Neural cell (in vitro differentiated cells): Measurements from ENCODE around the gene TAPBPL. TPM values are rescaled to one million over a fixed set of nuclear protein-coding genes. Genes with fewer than 3 reads are reported as not detected.
"Not testable (repeated sequence)": the region's sequence is repeated elsewhere in the genome, so short reads cannot be mapped to it uniquely, and the experiment has no call there.

Source experiments
- H2AFZ ChIP-seq: fragments of 200-600, 300-800 bp; sonication (generic), shearing (Covaris generic); 2 replicates; pipeline ENCODE4 v1.6.0; 2014; ENCODE audit warnings: low read depth, mild to moderate bottlenecking, antibody characterized with exemption, low read length, moderate library complexity
- H3F3A ChIP-seq: fragments of 200-600 bp; shearing (Covaris generic); 2 replicates; pipeline ENCODE4 v1.6.1; 2016; ENCODE audit warnings: mild to moderate bottlenecking, moderate library complexity, mixed read lengths, antibody characterized with exemption, low read length; ENCODE audit not compliant: insufficient read depth, poor library complexity, severe bottlenecking
- H3K27ac ChIP-seq: fragments of 200-600, 300-800 bp; sonication (generic), shearing (Covaris generic); 2 replicates; pipeline ENCODE4 v1.5.1; 2014; ENCODE audit warnings: mild to moderate bottlenecking, low read length, moderate library complexity
- H3K27me3 ChIP-seq: fragments of 300-800, 200-600 bp; sonication (generic), shearing (Covaris generic); 2 replicates; pipeline ENCODE4 v1.6.0; 2014; ENCODE audit warnings: mild to moderate bottlenecking, low read depth, low read length, moderate library complexity; ENCODE audit not compliant: insufficient read depth
- H3K36me3 ChIP-seq: fragments of 300-800, 200-600 bp; sonication (generic), shearing (Covaris generic); 2 replicates; pipeline ENCODE4 v1.5.1; 2014; ENCODE audit warnings: mild to moderate bottlenecking, antibody characterized with exemption, low read length, moderate library complexity; ENCODE audit not compliant: insufficient read depth
- H3K4me2 ChIP-seq: fragments of 300-800, 200-600 bp; sonication (generic), shearing (Covaris generic); 2 replicates; pipeline ENCODE4 v1.6.0; 2014; ENCODE audit warnings: mild to moderate bottlenecking, low read length
- H3K4me3 ChIP-seq: fragments of 300-800, 200-600 bp; sonication (generic), shearing (Covaris generic); 2 replicates; pipeline ENCODE4 v1.5.1; 2014; ENCODE audit warnings: mild to moderate bottlenecking, low read length, moderate library complexity
- H3K79me2 ChIP-seq: fragments of 200-600 bp; shearing (Covaris generic); replicated peaks from 2 replicates; pipeline ENCODE4 v1.6.0; 2014; ENCODE audit warnings: mild to moderate bottlenecking, low read length, moderate library complexity; ENCODE audit not compliant: insufficient read depth
- H3K9ac ChIP-seq: fragments of 300-800, 200-600 bp; sonication (generic), shearing (Covaris generic); 2 replicates; pipeline ENCODE4 v1.6.1; 2016; ENCODE audit warnings: mild to moderate bottlenecking, low read length, mixed read lengths
- H3K9me2 ChIP-seq: fragments of 200-600 bp; shearing (Covaris generic); 2 replicates; pipeline ENCODE4 v1.6.1; 2016; ENCODE audit warnings: mild to moderate bottlenecking, low read length, mixed read lengths; ENCODE audit not compliant: insufficient read depth
- H3K9me3 ChIP-seq: fragments of 200-600, 300-800 bp; sonication (generic), shearing (Covaris generic); 2 replicates; pipeline ENCODE4 v1.6.1; 2016; ENCODE audit warnings: mild to moderate bottlenecking, mixed run types, low read length, moderate library complexity, mixed read lengths
- H4K20me1 ChIP-seq: fragments of 200-600 bp; shearing (Covaris generic); 2 replicates; pipeline ENCODE4 v1.6.1; 2016; ENCODE audit warnings: mild to moderate bottlenecking, mixed run types; ENCODE audit not compliant: insufficient read depth
- EP300 ChIP-seq: fragments of 450-650 bp; conservative IDR thresholded peaks from 2 replicates; pipeline ENCODE4 v1.6.1; 2014; ENCODE audit warnings: antibody characterized with exemption, mild to moderate bottlenecking, moderate library complexity; ENCODE audit not compliant: poor library complexity, severe bottlenecking
- EZH2 ChIP-seq: fragments of 200-600, 300-800 bp; shearing (Covaris generic), sonication (generic); IDR thresholded peaks from 2 replicates; pipeline ENCODE4 v1.6.1; 2014; ENCODE audit warnings: antibody characterized with exemption, low read length, borderline replicate concordance, mild to moderate bottlenecking; ENCODE audit not compliant: insufficient read depth, poor library complexity, severe bottlenecking
- MXI1 ChIP-seq: fragments of 450-650 bp; conservative IDR thresholded peaks from 2 replicates; pipeline ENCODE4 v1.6.1; 2014; ENCODE audit warnings: antibody characterized with exemption, mild to moderate bottlenecking; ENCODE audit not compliant: poor library complexity, severe bottlenecking
- POLR2AphosphoS5 ChIP-seq: IDR thresholded peaks from 2 replicates; pipeline ENCODE4 v1.6.1; 2012
- SMC3 ChIP-seq: fragments of 450-650 bp; conservative IDR thresholded peaks from 2 replicates; pipeline ENCODE4 v1.6.1; 2014; ENCODE audit warnings: antibody characterized with exemption, mild to moderate bottlenecking, moderate library complexity; ENCODE audit not compliant: poor library complexity
- TAF1 ChIP-seq: IDR thresholded peaks from 2 replicates; pipeline ENCODE4 v1.6.1; 2012; ENCODE audit warnings: low read depth
- polyA plus RNA-seq: library from polyadenylated mRNA; depleted of rRNA; stranded (reverse); fragments of >200 nt; gene quantifications from 2 replicates; pipeline ENCODE4 v1.2.3, GENCODE V29; 2014
- TF ChIP-seq, protein P1 (sequence below): fragments of 450-650 bp; IDR thresholded peaks from 2 replicates; pipeline ENCODE4 v1.5.1; 2014; ENCODE audit warnings: antibody characterized with exemption, mild to moderate bottlenecking, moderate library complexity; ENCODE audit not compliant: poor library complexity, severe bottlenecking
- TF ChIP-seq, protein P2 (sequence below): IDR thresholded peaks from 2 replicates; pipeline ENCODE4 v1.6.1; 2012; ENCODE audit warnings: borderline replicate concordance

Gene TAPBPL
- polyA plus RNA-seq, 1 donor from 2014 or later, result not detected

GRCh38 chr12:6490673-6491072, 38.8 kb downstream of the TAPBPL start:
- not testable (repeated sequence) for H3K27ac ChIP-seq, H3K9ac ChIP-seq, H3K4me2 ChIP-seq, H3F3A ChIP-seq, H3K27me3 ChIP-seq, H2AFZ ChIP-seq, H3K9me2 ChIP-seq, H3K4me3 ChIP-seq, H4K20me1 ChIP-seq, H3K9me3 ChIP-seq, H3K36me3 ChIP-seq
- peaks cover 22% of the 10 kb centered on the region for H3K79me2 ChIP-seq

- peaks cover 32% of the 10 kb centered on the region for H3K79me2 ChIP-seq
- peak within 1 kb of the TSS; percentile 69 for H3K9ac ChIP-seq
- H3K27ac ChIP-seq, result peak within 1 kb of the TSS; percentile 84
- TF ChIP-seq POLR2AphosphoS5 (peak; percentile 94), TAF1 (peak; percentile 79), SMC3 (no peak), MXI1 (peak; percentile 76)
- TF ChIP-seq, protein P1, sequence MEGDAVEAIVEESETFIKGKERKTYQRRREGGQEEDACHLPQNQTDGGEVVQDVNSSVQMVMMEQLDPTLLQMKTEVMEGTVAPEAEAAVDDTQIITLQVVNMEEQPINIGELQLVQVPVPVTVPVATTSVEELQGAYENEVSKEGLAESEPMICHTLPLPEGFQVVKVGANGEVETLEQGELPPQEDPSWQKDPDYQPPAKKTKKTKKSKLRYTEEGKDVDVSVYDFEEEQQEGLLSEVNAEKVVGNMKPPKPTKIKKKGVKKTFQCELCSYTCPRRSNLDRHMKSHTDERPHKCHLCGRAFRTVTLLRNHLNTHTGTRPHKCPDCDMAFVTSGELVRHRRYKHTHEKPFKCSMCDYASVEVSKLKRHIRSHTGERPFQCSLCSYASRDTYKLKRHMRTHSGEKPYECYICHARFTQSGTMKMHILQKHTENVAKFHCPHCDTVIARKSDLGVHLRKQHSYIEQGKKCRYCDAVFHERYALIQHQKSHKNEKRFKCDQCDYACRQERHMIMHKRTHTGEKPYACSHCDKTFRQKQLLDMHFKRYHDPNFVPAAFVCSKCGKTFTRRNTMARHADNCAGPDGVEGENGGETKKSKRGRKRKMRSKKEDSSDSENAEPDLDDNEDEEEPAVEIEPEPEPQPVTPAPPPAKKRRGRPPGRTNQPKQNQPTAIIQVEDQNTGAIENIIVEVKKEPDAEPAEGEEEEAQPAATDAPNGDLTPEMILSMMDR, result no peak
- TF ChIP-seq, protein P2, sequence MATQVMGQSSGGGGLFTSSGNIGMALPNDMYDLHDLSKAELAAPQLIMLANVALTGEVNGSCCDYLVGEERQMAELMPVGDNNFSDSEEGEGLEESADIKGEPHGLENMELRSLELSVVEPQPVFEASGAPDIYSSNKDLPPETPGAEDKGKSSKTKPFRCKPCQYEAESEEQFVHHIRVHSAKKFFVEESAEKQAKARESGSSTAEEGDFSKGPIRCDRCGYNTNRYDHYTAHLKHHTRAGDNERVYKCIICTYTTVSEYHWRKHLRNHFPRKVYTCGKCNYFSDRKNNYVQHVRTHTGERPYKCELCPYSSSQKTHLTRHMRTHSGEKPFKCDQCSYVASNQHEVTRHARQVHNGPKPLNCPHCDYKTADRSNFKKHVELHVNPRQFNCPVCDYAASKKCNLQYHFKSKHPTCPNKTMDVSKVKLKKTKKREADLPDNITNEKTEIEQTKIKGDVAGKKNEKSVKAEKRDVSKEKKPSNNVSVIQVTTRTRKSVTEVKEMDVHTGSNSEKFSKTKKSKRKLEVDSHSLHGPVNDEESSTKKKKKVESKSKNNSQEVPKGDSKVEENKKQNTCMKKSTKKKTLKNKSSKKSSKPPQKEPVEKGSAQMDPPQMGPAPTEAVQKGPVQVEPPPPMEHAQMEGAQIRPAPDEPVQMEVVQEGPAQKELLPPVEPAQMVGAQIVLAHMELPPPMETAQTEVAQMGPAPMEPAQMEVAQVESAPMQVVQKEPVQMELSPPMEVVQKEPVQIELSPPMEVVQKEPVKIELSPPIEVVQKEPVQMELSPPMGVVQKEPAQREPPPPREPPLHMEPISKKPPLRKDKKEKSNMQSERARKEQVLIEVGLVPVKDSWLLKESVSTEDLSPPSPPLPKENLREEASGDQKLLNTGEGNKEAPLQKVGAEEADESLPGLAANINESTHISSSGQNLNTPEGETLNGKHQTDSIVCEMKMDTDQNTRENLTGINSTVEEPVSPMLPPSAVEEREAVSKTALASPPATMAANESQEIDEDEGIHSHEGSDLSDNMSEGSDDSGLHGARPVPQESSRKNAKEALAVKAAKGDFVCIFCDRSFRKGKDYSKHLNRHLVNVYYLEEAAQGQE, result peak; percentile 90
- H4K20me1 ChIP-seq, result no peaks in the 10 kb centered on the region
- peak within 1 kb of the TSS; percentile 43 for H2AFZ ChIP-seq
- no peaks in the 10 kb centered on the region for H3K9me3 ChIP-seq
- peak within 1 kb of the TSS; percentile 93 for H3K4me3 ChIP-seq
- no peaks in the 10 kb centered on the region for H3K27me3 ChIP-seq
- H3F3A ChIP-seq, result no peaks in the 10 kb centered on the region
- no peaks in the 10 kb centered on the region for H3K36me3 ChIP-seq
- no peaks in the 10 kb centered on the region for H3K9me2 ChIP-seq
- H3K4me2 ChIP-seq, result peak within 1 kb of the TSS; percentile 89
Measured at GRCh38 chr12:6492838-6493496, 41.1 kb downstream of the TAPBPL start, which contains the start of gene MRPL51. Gene MRPL51, minus strand, starts transcription at chr12:6493262. Its CDS starts 126 bp downstream, at chr12:6493136.

GRCh38 chr12:6493497-6494257, 41.8 kb downstream of the TAPBPL start, which contains the start of gene NCAPD2:
Gene NCAPD2, plus strand, starts transcription at chr12:6494102. Its CDS starts 997 bp downstream, at chr12:6495099.
- H2AFZ ChIP-seq, result peak within 1 kb of the TSS; percentile 43
- peak within 1 kb of the TSS; percentile 93 for H3K4me3 ChIP-seq
- peaks cover 32% of the 10 kb centered on the region for H3K79me2 ChIP-seq
- no peaks in the 10 kb centered on the region for H4K20me1 ChIP-seq
- TF ChIP-seq TAF1, result no peak
- TF ChIP-seq EP300, result peak; percentile 6
- no peak for TF ChIP-seq SMC3
- TF ChIP-seq EZH2, result no peak
- peak; percentile 98 for TF ChIP-seq MXI1
- TF ChIP-seq, protein P1, result peak; percentile 40
- H3K9ac ChIP-seq, result peak within 1 kb of the TSS; percentile 69
- H3K36me3 ChIP-seq, result no peaks in the 10 kb centered on the region
- no peaks in the 10 kb centered on the region for H3F3A ChIP-seq
- H3K9me2 ChIP-seq, result no peaks in the 10 kb centered on the region
- peak within 1 kb of the TSS; percentile 89 for H3K4me2 ChIP-seq
- H3K27me3 ChIP-seq, result no peaks in the 10 kb centered on the region
- peak within 1 kb of the TSS; percentile 84 for H3K27ac ChIP-seq
- H3K9me3 ChIP-seq, result no peaks in the 10 kb centered on the region
